Upper lobe of right lung (tissue), 1 donor: ENCODE data around the gene EGFL6. TPM values are rescaled to one million over a fixed set of nuclear protein-coding genes. Genes with fewer than 3 reads are reported as not detected.
A peak's percentile ranks its signal among the peaks of the same experiment; 100 is the strongest.
"Not testable (repeated sequence)": the region's sequence is repeated elsewhere in the genome, so short reads cannot be mapped to it uniquely, and the experiment has no call there.

Experiments used
- ATAC-seq: fragments of 200-7000 bp; cut with Tn5 transposase; one replicate; pipeline ENCODE4 v1.9.1; 2020; ENCODE audit warnings: mild to moderate bottlenecking, moderate library complexity
- DNase-seq: peaks from one replicate; pipeline ENCODE4 v3.0.0-alpha.2; 2020
- H3K27ac ChIP-seq: fragments of 200-600 bp; one replicate; pipeline ENCODE4 v1.8.0; 2022
- H3K27me3 ChIP-seq: fragments of 200-600 bp; one replicate; pipeline ENCODE4 v1.8.0; 2022; ENCODE audit warnings: mild to moderate bottlenecking
- H3K36me3 ChIP-seq: fragments of 200-600 bp; one replicate; pipeline ENCODE4 v1.8.0; 2022
- H3K4me1 ChIP-seq: fragments of 200-600 bp; one replicate; pipeline ENCODE4 v1.8.0; 2022
- H3K4me3 ChIP-seq: fragments of 200-600 bp; one replicate; pipeline ENCODE4 v1.8.0; 2022; ENCODE audit warnings: mild to moderate bottlenecking
- H3K9me3 ChIP-seq: fragments of 200-600 bp; one replicate; pipeline ENCODE4 v1.8.0; 2022
- intact Hi-C: fragments of 100-400 bp; cut with DNase I; formaldehyde crosslinking; loops from one replicate; pipeline ENCODE4 v1.11.0; 2022
- total RNA-seq: library from RNA; stranded (reverse); fragmentation: NEBNext Ultra II Directional; extraction: Animal tissue kit (Norgen Biotek cat#: 25700); gene quantifications from one replicate; pipeline ENCODE4 v1.2.1, GENCODE V29; 2021
- TF ChIP-seq, protein P1 (sequence below): fragments of 200-600 bp; IDR thresholded peaks from one replicate; pipeline ENCODE4 v1.8.0; 2022; ENCODE audit warnings: antibody characterized with exemption
- donor health status: DM: no; HTN: yes; CAD: no; lungs with severe emphysema.

EGFL6 gene
- total RNA-seq, 1 donor from 2014 or later: 10.1 TPM

- TF ChIP-seq, protein P1, sequence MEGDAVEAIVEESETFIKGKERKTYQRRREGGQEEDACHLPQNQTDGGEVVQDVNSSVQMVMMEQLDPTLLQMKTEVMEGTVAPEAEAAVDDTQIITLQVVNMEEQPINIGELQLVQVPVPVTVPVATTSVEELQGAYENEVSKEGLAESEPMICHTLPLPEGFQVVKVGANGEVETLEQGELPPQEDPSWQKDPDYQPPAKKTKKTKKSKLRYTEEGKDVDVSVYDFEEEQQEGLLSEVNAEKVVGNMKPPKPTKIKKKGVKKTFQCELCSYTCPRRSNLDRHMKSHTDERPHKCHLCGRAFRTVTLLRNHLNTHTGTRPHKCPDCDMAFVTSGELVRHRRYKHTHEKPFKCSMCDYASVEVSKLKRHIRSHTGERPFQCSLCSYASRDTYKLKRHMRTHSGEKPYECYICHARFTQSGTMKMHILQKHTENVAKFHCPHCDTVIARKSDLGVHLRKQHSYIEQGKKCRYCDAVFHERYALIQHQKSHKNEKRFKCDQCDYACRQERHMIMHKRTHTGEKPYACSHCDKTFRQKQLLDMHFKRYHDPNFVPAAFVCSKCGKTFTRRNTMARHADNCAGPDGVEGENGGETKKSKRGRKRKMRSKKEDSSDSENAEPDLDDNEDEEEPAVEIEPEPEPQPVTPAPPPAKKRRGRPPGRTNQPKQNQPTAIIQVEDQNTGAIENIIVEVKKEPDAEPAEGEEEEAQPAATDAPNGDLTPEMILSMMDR: no peak
- intact Hi-C loops: no loop called here
- Histone ChIP-seq H3K27ac (no peak overlapping the region), H3K36me3 (no peaks in the 10 kb centered on the region), H3K4me1 (no peaks in the 10 kb centered on the region), H3K27me3 (no peaks in the 10 kb centered on the region), H3K9me3 (no peaks in the 10 kb centered on the region), H3K4me3 (no peak overlapping the region)
- DNase-seq: no peak
- no peak for ATAC-seq
Measured at GRCh38 chrX:13638021-13638420, 68.6 kb downstream of the EGFL6 start.

DNA sequence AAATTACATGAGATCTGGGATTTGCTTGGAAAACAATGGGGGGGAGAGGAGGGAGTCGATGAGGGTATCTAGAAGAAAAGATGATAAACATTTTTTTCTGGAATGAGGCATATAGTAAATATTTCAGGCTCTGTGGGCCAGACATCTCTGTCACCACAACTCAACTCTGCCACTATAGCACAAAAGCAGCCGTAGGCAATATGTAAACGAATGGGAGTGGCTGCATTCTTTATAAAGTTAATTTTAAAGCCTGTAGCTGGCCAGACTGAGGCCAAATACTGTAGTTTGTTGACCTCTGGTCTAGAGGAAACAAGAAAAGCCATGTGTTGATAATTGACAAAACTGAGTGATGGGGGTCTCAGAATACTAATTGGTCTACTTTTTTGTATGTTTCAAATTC lies 69.4 kb downstream of the EGFL6 start:
- Histone ChIP-seq H3K36me3 (no peaks in the 10 kb centered on the region), H3K4me1 (no peaks in the 10 kb centered on the region), H3K27ac (no peak overlapping the region), H3K4me3 (no peak overlapping the region), H3K9me3 (no peaks in the 10 kb centered on the region), H3K27me3 (no peaks in the 10 kb centered on the region)
- DNase-seq (no peak), ATAC-seq (no peak)
- intact Hi-C loops: no loop called here
- TF ChIP-seq, protein P1: no peak

DNA sequence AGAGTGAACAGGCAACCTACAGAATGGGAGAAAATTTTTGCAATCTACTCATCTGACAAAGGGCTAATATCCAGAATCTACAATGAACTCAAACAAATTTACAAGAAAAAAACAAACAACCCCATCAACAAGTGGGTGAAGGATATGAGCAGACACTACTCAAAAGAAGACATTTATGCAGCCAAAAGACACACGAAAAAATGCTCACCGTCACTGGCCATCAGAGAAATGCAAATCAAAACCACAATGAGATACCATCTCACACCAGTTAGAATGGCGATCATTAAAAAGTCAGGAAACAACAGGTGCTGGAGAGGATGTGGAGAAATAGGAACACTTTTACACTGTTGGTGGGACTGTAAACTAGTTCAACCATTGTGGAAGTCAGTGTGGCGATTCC lies 72.3 kb downstream of the EGFL6 start:
- H3K27me3 ChIP-seq, H3K36me3 ChIP-seq, H3K27ac ChIP-seq, H3K4me1 ChIP-seq, H3K4me3 ChIP-seq, ATAC-seq, intact Hi-C loops, H3K9me3 ChIP-seq, DNase-seq: not testable (repeated sequence)

GRCh38 chrX:13645464-13646153 lies 76.2 kb downstream of the EGFL6 start:
- H3K4me3 ChIP-seq: no peak overlapping the region
- no peaks in the 10 kb centered on the region for H3K9me3 ChIP-seq
- ATAC-seq: no peak
- H3K36me3 ChIP-seq: no peaks in the 10 kb centered on the region
- H3K27me3 ChIP-seq: no peaks in the 10 kb centered on the region
- H3K27ac ChIP-seq: no peak overlapping the region
- TF ChIP-seq, protein P1: no peak
- no peak for DNase-seq
- intact Hi-C loops: no loop called here
- no peaks in the 10 kb centered on the region for H3K4me1 ChIP-seq

DNA sequence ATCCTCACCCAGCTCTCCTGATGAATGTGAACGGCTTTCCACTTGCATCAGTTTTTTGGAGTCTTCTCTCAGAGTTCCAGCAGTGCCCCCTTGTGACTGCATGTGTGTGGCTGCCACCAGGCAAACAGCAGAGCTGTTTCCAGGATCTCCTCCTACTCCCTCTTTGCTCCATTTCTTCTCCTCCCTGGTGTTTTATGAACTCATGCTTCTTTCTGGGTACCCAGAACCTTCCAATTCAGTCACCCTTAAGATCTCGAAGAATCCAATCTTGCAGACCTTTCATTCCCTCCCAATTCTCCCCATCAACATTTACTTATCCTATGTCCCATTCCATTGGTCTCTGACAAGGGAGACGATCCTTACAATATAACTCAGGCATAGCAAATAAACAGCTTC lies 76.8 kb downstream of the EGFL6 start:
- H3K27ac ChIP-seq: no peak overlapping the region
- intact Hi-C loops: no loop called here
- H3K4me3 ChIP-seq: no peak overlapping the region
- no peaks in the 10 kb centered on the region for H3K36me3 ChIP-seq
- ATAC-seq: peak; percentile 87
- H3K4me1 ChIP-seq: no peaks in the 10 kb centered on the region
- TF ChIP-seq, protein P1: peak; percentile 55
- no peaks in the 10 kb centered on the region for H3K27me3 ChIP-seq
- DNase-seq: peak; percentile 70
- H3K9me3 ChIP-seq: no peaks in the 10 kb centered on the region

- DNase-seq (peak; percentile 58), ATAC-seq (peak; percentile 87)
- intact Hi-C loops: no loop called here
Measured at GRCh38 chrX:13647709-13648212, 78.4 kb downstream of the EGFL6 start.

DNA sequence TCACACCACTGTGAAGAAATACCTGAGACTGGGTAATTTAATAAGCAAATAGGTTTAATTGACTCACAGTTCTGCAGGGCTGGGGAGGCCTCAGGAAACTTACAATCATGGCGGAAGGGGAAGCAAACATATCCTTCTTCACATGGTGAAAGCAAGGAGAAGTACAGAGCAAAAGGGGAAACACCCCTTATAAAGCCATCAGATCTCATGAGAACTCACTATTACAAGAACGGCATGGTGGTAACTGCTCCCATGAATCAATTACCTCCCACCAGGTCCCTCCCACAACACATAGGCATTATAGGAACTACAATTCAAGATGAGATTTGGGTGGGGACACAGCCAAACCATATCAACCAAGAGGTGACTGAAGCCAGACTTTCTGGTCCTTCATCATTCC lies 78.9 kb downstream of the EGFL6 start:
- H3K27me3 ChIP-seq, H3K4me1 ChIP-seq, ATAC-seq, intact Hi-C loops, H3K4me3 ChIP-seq, H3K36me3 ChIP-seq, DNase-seq, H3K9me3 ChIP-seq: not testable (repeated sequence)
- H3K27ac ChIP-seq: peak overlapping the region; percentile 60

More at GRCh38 chrX:13647709-13648212, 78.4 kb downstream of the EGFL6 start:
- H3K4me3 ChIP-seq: no peak overlapping the region
- TF ChIP-seq, protein P1: no peak
- no peaks in the 10 kb centered on the region for H3K9me3 ChIP-seq
- H3K4me1 ChIP-seq: no peaks in the 10 kb centered on the region
- no peaks in the 10 kb centered on the region for H3K27me3 ChIP-seq
- H3K36me3 ChIP-seq: no peaks in the 10 kb centered on the region
- peak overlapping the region; percentile 60 for H3K27ac ChIP-seq
